Neural progenitor cell (in vitro differentiated cells): Measurements from ENCODE around the gene LHX2.

Experiments
- EZH2 ChIP-seq: fragments of 200-600 bp; sonication (generic); IDR thresholded peaks from 2 replicates; pipeline ENCODE4 v1.6.1; 2017; ENCODE audit warnings: antibody characterized with exemption, mild to moderate bottlenecking, moderate library complexity
- TF ChIP-seq, protein P1 (sequence below): fragments of 200-600 bp; sonication (generic); IDR thresholded peaks from 2 replicates; pipeline ENCODE4 v1.5.1; 2017; ENCODE audit warnings: antibody characterized with exemption, mild to moderate bottlenecking

DNA sequence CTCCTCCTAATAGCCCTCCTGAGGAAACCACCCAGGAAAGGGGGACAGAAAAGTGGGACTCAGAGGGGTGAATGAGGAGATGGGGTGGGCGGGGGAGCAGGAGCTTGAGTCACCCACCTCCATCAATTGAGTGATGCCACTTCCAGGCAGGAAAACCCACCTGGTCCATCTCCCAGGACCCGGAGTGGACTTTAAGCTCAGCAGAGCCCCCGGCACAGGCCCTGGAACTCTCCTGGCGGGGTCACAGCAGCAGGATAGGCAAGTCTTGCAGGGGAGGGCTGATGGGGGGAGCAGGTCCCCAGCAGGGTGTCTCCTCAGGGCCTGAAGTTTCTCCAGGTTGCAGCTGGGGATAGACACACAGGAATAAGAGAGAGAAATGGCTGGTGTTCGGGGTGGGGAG, 40.8 kb downstream of the LHX2 start:
- TF ChIP-seq, protein P1, sequence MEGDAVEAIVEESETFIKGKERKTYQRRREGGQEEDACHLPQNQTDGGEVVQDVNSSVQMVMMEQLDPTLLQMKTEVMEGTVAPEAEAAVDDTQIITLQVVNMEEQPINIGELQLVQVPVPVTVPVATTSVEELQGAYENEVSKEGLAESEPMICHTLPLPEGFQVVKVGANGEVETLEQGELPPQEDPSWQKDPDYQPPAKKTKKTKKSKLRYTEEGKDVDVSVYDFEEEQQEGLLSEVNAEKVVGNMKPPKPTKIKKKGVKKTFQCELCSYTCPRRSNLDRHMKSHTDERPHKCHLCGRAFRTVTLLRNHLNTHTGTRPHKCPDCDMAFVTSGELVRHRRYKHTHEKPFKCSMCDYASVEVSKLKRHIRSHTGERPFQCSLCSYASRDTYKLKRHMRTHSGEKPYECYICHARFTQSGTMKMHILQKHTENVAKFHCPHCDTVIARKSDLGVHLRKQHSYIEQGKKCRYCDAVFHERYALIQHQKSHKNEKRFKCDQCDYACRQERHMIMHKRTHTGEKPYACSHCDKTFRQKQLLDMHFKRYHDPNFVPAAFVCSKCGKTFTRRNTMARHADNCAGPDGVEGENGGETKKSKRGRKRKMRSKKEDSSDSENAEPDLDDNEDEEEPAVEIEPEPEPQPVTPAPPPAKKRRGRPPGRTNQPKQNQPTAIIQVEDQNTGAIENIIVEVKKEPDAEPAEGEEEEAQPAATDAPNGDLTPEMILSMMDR = no peak
- TF ChIP-seq EZH2 = no peak
